Caco-2 (cell line): Measurements from ENCODE around the gene SLC5A11. TPM values are rescaled to one million over a fixed set of nuclear protein-coding genes. Genes with fewer than 3 reads are reported as not detected.

Experiments used
- BruUV-seq: library from RNA; stranded (reverse); fragments of 400-500 nt; replicated peaks from 2 replicates; lab custom pipeline; 2021; lab: Mats Ljungman, UMichigan
- CTCF ChIA-PET: fragments of 300-600 bp; sonication (Branson Sonifier 250); formaldehyde crosslinking; loops from one replicate; lab custom pipeline; 2022; ENCODE audit warnings: antibody characterized with exemption; lab: Charles Lee
- POLR2A ChIA-PET: fragments of 300-600 bp; sonication (Branson Sonifier 250); formaldehyde crosslinking; loops from one replicate; lab custom pipeline; 2022; ENCODE audit warnings: antibody characterized with exemption; lab: Charles Lee
- DNase-seq, 2 experiments: peaks; one replicate each; pipeline versions ENCODE4 v3.0.0 to v3.0.0-alpha.2; 2020 to 2022
- H3K27me3 ChIP-seq: replicated peaks from 2 replicates; pipeline ENCODE4 v1.6.0; 2011; ENCODE audit warnings: low read length; ENCODE audit not compliant: control insufficient read depth, insufficient read depth
- H3K36me3 ChIP-seq: 2 replicates; pipeline ENCODE4 v1.5.1; 2011; ENCODE audit warnings: low read length; ENCODE audit not compliant: control insufficient read depth, insufficient read depth
- H3K4me1 ChIP-seq: fragments of 250-450 bp; sonication (Bioruptor Pico); 2 replicates; pipeline ENCODE4 v1.5.1; 2020; ENCODE audit warnings: mild to moderate bottlenecking
- H3K4me3 ChIP-seq: 2 replicates; pipeline ENCODE4 v1.5.1; 2011; ENCODE audit warnings: low read depth, mild to moderate bottlenecking, control low read depth, low read length
- H3K9me3 ChIP-seq: fragments of 250-450 bp; sonication (Bioruptor Pico); 2 replicates; pipeline ENCODE4 v1.5.1; 2020; ENCODE audit warnings: mild to moderate bottlenecking, moderate library complexity
- H3K27ac Mint-ChIP-seq: one replicate; pipeline ENCODE4 v1.8.0; 2022; ENCODE audit warnings: mixed read lengths; ENCODE audit not compliant: unreplicated experiment
- H3K27me3 Mint-ChIP-seq: one replicate; pipeline ENCODE4 v1.8.0; 2022; ENCODE audit warnings: mixed read lengths; ENCODE audit not compliant: insufficient read depth, unreplicated experiment
- H3K36me3 Mint-ChIP-seq: one replicate; pipeline ENCODE4 v1.8.0; 2022; ENCODE audit warnings: mild to moderate bottlenecking, mixed read lengths; ENCODE audit not compliant: insufficient read depth, unreplicated experiment
- H3K4me1 Mint-ChIP-seq: one replicate; pipeline ENCODE4 v1.8.0; 2022; ENCODE audit warnings: low read depth, mixed read lengths; ENCODE audit not compliant: unreplicated experiment
- H3K4me3 Mint-ChIP-seq: one replicate; pipeline ENCODE4 v1.8.0; 2022; ENCODE audit warnings: mild to moderate bottlenecking, moderate library complexity, mixed read lengths; ENCODE audit not compliant: unreplicated experiment
- H3K9me3 Mint-ChIP-seq: one replicate; pipeline ENCODE4 v1.8.0; 2022; ENCODE audit warnings: mixed read lengths; ENCODE audit not compliant: unreplicated experiment
- intact Hi-C: fragments of 100-400 bp; cut with micrococcal nuclease; formaldehyde crosslinking; loops from one replicate; pipeline ENCODE4 v1.10.0; 2022; ENCODE audit not compliant: unreplicated experiment
- total RNA-seq: library from RNA; stranded (reverse); gene quantifications from 2 replicates; pipeline ENCODE4 v1.2.3, GENCODE V29; 2022
- TF ChIP-seq, protein P1 (sequence below), 2 experiments: fragments of 200-600 bp in 1 of 2; IDR thresholded peaks; 1 replicate in 1 of 2; 2 replicates in 1 of 2; pipeline versions ENCODE4 v1.5.1 to v1.8.0; 2011 to 2022; ENCODE audit warnings: antibody characterized with exemption in 1 of 2, control low read depth in 1 of 2, inconsistent platforms in 1 of 2, low read depth in 1 of 2, low read length in 1 of 2, mild to moderate bottlenecking in 1 of 2, moderate library complexity in 1 of 2; ENCODE audit not compliant: insufficient read depth in 1 of 2, severe bottlenecking in 1 of 2, unreplicated experiment in 1 of 2

SLC5A11 gene
- total RNA-seq, 1 experiment from 2014 or later: 0.95 TPM

DNA sequence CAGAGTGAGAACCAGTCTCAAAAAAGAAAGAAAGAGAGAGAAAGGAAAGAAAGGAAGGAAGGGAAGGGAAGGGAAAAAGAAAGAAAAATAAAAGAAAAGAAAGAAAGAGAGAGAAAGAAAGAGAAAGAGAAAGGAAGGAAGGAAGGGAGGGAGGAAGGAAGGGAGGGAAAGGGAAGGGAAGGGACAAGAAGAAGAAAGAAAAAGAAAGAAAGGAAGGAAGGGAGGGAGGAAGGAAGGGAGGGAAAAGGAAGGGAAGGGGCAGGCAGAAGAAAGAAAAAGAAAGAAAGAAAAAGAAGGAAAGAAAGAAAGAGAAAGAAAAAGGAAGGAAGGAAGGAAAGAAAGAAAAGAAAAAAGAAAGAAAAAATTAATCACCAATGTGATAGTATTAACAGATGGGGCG lies 15.7 kb downstream of the SLC5A11 start:
- CTCF ChIA-PET: no interaction called here
- no peaks in the 10 kb centered on the region for H3K4me1 Mint-ChIP-seq

GRCh38 chr16:24863582-24864437 lies 18.0 kb downstream of the SLC5A11 start:
- Mint-ChIP-seq H3K4me1 (no peaks in the 10 kb centered on the region), H3K9me3 (peaks cover 17% of the 10 kb centered on the region), H3K27me3 (peaks cover 4% of the 10 kb centered on the region), H3K27ac (no peak overlapping the region), H3K36me3 (no peaks in the 10 kb centered on the region), H3K4me3 (no peak overlapping the region)
- Histone ChIP-seq H3K9me3 (no peaks in the 10 kb centered on the region), H3K4me1 (0 out of 2 replicates have a peak, but pooled peaks cover 3% of the 10 kb centered on the region), H3K27me3 (no peaks in the 10 kb centered on the region), H3K36me3 (no peaks in the 10 kb centered on the region), H3K4me3 (no peak overlapping the region)
- intact Hi-C loops: no loop called here
- DNase-seq: no peak
- ChIA-PET CTCF (no interaction called here), POLR2A (no interaction called here)
- TF ChIP-seq, protein P1, sequence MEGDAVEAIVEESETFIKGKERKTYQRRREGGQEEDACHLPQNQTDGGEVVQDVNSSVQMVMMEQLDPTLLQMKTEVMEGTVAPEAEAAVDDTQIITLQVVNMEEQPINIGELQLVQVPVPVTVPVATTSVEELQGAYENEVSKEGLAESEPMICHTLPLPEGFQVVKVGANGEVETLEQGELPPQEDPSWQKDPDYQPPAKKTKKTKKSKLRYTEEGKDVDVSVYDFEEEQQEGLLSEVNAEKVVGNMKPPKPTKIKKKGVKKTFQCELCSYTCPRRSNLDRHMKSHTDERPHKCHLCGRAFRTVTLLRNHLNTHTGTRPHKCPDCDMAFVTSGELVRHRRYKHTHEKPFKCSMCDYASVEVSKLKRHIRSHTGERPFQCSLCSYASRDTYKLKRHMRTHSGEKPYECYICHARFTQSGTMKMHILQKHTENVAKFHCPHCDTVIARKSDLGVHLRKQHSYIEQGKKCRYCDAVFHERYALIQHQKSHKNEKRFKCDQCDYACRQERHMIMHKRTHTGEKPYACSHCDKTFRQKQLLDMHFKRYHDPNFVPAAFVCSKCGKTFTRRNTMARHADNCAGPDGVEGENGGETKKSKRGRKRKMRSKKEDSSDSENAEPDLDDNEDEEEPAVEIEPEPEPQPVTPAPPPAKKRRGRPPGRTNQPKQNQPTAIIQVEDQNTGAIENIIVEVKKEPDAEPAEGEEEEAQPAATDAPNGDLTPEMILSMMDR (IDR thresholded peaks at IDR 0.05; ENCODE audit: insufficient read depth in 1 of 2, low read depth in 1 of 2, low read length in 1 of 2, severe bottlenecking in 1 of 2, unreplicated experiment in 1 of 2): no peak
- BruUV-seq: no TSS peak

More for the DNA sequence above, 15.7 kb downstream of the SLC5A11 start:
- Histone ChIP-seq H3K27me3 (no peaks in the 10 kb centered on the region), H3K4me3 (no peak overlapping the region), H3K36me3 (no peaks in the 10 kb centered on the region), H3K4me1 (0 out of 2 replicates have a peak, but pooled peaks cover 3% of the 10 kb centered on the region), H3K9me3 (no peaks in the 10 kb centered on the region)
- POLR2A ChIA-PET: no interaction called here
- Mint-ChIP-seq H3K36me3 (no peaks in the 10 kb centered on the region), H3K4me3 (no peak overlapping the region), H3K27me3 (no peaks in the 10 kb centered on the region), H3K27ac (no peak overlapping the region), H3K9me3 (peaks cover 17% of the 10 kb centered on the region)
- no TSS peak for BruUV-seq
- DNase-seq: no peak
- TF ChIP-seq, protein P1 (IDR thresholded peaks at IDR 0.05; ENCODE audit: insufficient read depth in 1 of 2, low read depth in 1 of 2, low read length in 1 of 2, severe bottlenecking in 1 of 2, unreplicated experiment in 1 of 2): no peak
- intact Hi-C loops: no loop called here

- intact Hi-C loops: no loop called here
- Histone ChIP-seq H3K4me3 (no peak overlapping the region), H3K9me3 (no peaks in the 10 kb centered on the region), H3K27me3 (no peaks in the 10 kb centered on the region), H3K36me3 (no peaks in the 10 kb centered on the region), H3K4me1 (no peaks in the 10 kb centered on the region)
- H3K9me3 Mint-ChIP-seq: peaks cover 12% of the 10 kb centered on the region
- H3K4me1 Mint-ChIP-seq: no peaks in the 10 kb centered on the region
- H3K27me3 Mint-ChIP-seq: peaks cover 4% of the 10 kb centered on the region
- POLR2A ChIA-PET: no interaction called here
- no peak overlapping the region for H3K4me3 Mint-ChIP-seq
- CTCF ChIA-PET: no interaction called here
- H3K36me3 Mint-ChIP-seq: no peaks in the 10 kb centered on the region
- DNase-seq: no peak
- TF ChIP-seq, protein P1 (IDR thresholded peaks at IDR 0.05; ENCODE audit: insufficient read depth in 1 of 2, low read depth in 1 of 2, low read length in 1 of 2, severe bottlenecking in 1 of 2, unreplicated experiment in 1 of 2): no peak
- BruUV-seq: no TSS peak
- no peak overlapping the region for H3K27ac Mint-ChIP-seq
Measured at GRCh38 chr16:24869033-24869432, 23.3 kb downstream of the SLC5A11 start.
